Activated CD4-positive, alpha-beta T cell treated with anti-CD3 and anti-CD28 coated beads, Interleukin-2, amount 50 U/mL, for 1 hour (primary cell): Measurements from ENCODE around the gene GLS.
A peak's percentile ranks its signal among the peaks of the same experiment; 100 is the strongest.
"Not testable (repeated sequence)": the region's sequence is repeated elsewhere in the genome, so short reads cannot be mapped to it uniquely, and the experiment has no call there.

Experiments
- DNase-seq: peaks from one replicate; pipeline ENCODE4 v3.0.0-alpha.2; 2020

GLS gene

DNA sequence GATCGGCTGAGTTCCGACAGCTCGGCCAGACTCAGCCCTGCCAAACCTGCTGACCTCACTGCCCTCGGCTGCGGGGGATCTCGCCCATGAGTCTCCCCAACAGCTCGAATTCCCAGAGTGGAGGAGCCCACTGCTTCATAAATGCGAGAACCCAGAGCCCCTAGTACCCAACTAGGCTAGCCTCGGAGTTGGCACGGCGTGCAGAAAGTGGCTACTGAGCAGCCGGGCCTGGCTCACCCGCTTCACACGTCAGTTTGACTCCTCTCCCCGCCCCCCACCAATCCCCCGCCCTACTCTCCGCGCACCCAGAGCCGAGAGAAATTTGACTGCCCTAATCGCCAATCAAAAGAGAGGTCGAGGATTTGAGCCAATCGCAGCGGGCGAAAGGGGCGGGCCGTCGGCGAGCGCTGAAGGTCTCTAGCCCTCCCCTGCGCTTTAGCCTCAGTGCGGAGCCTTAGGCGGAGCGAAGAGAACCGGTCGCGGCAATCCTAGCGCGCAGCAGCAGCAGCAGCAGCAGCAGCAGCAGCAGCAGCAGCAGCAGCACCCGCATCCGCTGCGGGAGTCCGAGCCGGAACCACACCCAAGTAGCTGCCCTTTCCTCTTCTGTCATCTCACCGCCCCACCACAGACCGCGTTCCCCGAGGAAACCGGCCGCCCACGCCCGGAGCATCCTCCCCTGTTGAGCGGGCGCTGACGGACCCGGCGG, at the start of gene GLS:
Gene GLS, plus strand, starts transcription at position 444 of the 706 bp plus-strand sequence. CDS start 264 bp downstream, outside the sequence.
- DNase-seq: peak; percentile 95

DNA sequence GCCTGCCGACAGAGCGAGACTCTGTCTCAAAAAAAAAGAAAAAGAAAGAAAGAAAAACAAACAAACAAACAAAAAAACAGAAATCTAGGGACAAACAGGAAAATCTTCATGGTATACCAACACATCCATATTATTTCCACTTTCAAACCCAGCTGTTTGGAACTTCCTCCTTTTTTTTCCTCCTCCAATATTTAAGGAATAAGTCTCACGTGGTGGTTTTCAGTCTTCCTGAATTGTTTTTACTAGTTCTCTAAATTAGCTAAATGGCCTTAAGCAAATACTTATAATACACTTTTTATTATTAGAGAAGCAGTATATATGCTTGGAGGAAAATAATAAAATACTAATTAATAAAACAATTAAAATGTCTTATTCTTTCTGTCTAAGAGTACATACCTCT, 48.7 kb upstream of the GLS start:
- no peak for DNase-seq

DNA sequence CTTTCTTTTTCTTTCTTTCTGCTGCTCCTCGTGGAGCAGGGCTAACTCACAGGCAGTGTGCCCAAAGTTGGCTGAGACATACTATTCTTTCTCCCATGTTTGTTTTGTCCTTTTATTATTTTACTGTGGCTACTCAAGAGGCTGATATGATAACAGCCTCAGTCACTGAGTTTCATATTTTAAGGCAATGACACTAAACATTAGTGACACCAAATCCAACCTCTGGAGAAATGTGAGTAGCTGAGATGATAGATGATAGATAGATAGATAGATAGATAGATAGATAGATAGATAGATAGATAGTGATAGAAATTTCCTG, 45.8 kb upstream of the GLS start:
- DNase-seq: no peak

DNA sequence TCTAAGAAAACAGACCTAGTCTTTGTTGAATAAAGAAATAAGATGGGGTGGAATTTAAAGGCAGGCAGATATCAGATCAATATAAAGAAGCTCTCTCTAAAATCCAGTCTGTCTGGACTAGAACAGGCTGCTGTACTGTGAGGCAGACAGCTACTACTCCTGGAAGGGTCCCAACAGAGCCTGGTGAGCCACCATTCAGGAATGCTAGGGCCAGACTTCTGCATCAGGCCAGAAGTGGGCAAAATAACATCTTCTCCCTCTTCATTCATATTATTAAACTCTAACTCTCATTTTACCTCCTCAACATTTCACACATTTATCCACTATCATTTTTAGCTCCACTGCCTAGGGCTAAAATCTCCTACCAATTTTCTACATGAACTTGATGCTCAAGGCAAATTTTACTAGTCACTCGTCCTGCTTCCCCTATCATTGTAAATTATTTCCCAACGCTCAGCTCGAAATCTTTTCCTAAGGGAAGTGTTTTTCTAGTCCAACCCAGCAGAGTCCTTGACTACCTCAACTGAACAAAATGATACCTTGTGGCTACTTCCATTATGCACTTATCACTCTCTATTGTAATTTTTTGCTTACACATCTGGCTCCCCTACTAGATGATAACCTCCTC, 45.2 kb upstream of the GLS start:
- no peak for DNase-seq

DNA sequence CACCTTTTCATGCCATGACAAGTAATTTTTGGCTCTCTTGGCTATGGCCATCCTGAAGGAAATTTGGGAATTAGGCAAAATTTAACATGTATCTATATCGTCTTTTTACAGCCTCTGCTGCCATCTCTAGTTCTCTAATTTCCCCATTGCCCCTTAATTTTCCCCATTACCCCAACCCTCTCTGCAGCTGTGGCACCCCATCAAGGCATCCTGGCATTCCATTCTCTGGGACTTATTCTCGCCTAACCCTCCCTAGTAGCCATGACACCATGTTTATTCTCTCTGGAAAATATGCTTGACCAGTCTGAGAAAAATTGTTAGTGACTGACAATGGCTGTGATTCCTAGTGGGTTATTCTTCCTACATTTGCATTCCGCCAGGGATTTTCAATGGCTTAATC, 43.9 kb upstream of the GLS start:
- DNase-seq: no peak

DNA sequence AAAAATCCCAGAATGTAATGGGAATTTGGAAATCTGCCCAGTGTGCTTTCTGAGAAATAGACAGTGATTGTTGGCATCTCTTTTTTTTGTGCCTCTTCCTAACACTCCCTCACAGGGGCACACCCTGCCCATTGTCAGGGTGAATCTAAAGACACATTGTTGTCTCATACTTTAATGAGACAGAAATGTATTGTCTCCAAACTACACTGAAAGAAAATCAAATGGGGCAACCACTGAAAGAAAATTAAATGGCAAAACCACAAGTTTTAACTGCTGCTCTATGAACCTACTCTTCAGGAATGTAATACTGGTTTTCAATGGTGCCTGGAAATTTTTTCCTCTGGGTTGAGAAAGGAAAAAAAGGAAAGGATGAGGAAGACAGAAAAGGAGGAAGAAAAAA, 43.2 kb upstream of the GLS start:
- DNase-seq: no peak

DNA sequence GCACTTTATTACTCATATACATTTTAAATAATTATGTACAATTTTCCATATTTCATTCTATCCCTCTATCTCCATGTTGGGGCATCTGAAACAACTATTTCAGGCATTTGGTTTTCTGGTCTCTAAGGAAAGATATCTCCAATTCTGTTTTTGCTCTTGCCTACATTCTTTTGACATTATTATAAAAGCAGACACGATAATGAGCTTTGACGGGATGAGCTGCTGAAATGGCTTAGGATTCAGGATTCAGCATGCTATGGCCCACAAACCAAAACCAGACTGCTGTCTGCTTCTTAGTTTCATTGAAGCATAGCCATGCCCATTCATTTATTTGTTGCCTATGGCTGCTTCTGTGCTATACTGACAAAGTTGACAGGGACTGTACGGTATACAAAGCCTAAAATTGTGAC, 42.7 kb upstream of the GLS start:
- no peak for DNase-seq

DNA sequence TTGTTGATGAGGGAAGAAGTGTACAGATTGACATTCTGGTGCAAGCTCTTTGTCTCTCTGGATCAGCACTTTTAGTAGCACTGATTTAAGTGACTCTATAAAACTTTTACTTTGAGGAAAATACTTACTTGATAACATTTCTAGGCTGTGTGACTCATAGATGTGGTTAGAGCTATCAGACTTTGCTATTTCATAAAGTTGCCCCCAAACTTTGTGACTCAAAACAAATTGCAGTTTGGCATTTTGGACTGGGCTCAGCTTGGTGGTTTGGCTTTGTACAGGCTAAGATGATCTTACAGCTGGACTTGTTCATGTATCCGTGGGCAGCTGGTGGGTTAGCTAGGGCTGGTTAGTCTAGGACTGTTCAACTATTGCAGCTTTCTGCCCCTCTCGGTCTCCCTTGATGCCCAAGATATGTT, 42.1 kb upstream of the GLS start:
- DNase-seq: no peak

DNA sequence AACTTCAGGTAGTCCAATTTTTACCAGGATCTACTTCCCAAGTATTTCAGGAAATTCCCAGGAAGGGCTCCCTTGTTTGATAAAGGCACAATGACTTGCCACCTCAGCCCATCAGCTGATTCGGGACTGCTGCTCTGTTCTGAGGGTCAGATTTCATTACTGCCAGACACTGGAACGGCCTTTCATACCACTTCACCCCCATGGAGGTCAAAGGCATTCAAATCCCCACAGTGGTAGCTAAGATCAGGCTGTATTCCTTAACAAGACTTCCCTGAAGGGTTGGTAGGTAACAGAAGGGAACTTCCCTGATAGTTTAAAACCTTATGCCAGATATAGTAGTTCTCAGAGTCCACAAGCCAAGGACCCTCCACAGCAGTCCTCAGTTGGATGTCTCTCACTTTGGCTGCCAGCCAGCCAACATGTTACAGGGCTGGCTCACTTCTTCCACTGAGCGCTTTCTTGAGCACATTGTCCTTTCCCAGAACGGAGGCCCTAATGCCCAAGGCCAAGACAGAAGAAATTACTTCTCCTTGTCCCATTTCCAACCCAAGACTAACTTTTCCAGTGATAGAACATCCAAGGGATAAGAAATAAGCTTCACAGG, 40.0 kb upstream of the GLS start:
- no peak for DNase-seq

DNA sequence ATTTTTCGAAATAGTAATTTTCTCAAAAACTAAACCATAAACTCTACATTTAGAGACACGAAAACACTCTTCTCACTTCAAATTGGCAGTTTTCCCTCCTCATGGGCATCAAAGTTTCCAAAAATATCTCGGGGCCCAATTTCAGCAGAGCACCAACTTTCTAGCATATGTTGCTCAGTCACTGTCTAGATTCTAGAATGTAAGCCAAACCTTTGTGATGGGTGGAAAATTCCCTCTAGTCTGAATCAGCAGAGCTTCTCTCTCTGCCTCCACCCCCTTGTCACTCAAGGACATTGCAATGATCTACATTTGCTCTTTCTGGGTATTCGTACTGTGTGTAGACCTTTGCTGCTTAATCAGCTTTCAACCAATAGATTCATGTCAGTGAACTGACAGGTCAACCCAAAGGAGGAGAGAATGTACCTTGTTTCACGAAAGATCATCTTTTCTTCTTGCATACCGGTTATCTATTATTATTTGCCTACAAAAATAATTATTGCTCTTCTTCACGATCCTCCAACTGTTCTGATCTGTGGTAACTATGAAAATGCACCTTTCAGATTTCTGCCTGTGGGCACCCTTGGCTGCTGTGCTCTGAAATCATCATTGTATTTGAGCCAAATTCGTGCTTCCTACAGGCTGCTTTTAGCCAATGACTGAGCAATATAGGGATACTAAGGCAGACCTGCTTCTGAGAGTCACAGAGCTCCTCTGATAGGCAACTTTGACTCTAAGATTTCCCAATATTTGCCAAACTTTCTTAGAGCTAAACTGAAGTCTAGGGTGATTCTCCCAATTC, 38.7 kb upstream of the GLS start:
- DNase-seq: no peak

DNA sequence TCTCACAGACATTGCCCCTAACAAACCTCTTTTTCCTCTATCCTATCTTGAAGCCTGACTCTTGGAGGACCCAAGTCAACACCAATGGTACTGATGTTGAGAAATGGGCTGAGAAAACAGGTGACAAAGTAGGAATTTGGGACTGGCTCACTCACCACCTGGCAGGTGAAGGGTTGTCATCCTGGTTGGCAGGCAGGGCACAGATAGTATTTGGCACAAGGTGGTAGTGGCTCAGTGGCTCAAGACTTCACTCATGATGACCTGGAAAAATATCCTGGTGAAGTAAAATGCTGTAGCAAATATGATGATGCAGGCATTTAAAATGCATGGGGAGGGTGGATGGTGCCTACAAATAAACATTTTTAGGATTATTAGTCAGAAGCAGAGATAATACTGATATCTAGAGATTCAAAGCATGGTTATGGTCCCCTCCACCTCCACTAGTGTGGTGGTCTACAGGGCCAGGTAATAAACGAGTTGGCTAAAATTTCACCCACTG, 38.0 kb upstream of the GLS start:
- DNase-seq: no peak

DNA sequence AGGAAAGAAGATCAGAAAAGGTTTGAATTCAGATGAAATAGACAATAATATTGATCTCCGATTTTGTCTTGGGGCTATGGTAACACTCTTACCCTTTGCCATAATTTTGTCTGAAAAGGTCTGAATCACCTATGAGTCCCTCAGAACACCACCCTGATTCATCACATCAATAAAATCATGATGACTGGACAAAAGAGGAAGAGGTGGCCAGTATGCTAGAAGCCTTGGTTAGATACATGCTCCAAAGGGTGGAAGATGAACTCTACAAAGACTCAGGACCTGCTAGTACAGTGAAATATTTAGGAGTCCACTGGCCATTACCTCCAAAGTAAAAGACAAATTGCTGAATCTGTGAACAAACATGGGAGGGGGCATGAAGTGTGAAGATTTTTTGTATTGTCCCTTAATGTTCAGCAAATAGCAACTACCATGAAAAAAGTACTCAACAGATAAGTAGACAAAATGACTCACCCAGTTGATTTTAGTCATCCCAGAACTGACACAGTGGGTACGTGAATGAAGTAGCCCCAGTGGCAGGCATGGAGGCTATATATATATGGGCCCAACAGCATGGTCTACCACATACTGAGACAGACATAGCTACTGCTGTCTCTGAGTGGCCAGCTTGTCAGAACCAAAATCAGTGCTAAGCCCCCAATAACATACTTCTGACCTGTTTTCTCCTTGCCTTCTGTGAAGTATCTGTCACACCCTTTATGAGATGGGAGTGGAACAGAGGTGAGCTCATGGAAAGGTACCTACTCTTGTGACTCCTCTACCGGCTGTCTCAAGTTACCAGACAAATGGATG, 36.5 kb upstream of the GLS start:
- no peak for DNase-seq

DNA sequence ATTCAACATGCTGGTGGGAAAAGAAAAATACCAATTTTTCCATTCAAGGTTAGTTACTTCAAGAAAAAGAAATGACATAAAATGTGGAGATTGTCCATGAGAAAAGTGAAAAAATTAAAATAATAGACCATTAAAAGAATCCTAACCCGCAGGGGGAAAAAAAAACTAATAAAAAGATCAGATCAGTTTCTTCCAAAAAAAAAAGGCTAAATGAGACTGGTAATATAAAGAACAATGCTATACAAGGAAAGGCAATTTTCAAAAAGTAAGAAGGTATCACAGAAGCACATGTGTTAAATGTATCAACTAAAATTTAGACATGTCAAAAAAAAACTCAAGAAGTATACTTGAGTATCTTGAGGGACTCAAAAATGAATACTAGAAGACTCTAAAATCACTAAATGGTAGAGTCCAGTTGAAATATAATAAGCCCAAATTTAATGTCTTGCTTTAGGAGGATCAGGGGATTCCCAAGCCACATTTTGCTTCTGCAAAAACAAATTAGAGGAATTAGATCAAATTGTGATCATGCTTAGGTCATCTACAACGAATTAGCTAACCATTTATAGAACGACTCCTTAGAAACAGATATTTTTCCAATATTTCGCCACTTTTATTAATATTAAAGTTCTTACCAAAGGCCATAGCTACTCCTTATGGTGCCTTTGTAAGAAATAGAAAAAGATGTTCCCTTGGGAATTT, 35.8 kb upstream of the GLS start:
- no peak for DNase-seq

DNA sequence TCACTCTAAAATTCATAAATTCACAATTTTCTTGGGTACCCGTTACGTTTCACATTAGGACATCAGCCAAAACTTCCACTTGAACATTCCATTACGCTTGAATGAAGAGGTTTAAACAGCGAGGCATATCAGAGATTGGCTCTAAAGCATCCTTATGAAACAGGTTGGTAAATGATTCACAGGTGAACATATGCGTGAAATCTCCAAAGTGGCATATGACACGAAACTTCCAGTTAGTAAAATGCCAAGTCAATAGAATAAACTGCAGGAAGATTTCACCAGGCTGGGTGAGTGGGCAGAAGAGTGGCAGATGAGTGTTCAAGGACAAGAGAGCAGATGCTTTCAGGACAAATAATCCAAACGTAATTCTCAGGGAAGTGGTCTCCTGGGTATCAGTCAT, 33.9 kb upstream of the GLS start:
- no peak for DNase-seq

DNA sequence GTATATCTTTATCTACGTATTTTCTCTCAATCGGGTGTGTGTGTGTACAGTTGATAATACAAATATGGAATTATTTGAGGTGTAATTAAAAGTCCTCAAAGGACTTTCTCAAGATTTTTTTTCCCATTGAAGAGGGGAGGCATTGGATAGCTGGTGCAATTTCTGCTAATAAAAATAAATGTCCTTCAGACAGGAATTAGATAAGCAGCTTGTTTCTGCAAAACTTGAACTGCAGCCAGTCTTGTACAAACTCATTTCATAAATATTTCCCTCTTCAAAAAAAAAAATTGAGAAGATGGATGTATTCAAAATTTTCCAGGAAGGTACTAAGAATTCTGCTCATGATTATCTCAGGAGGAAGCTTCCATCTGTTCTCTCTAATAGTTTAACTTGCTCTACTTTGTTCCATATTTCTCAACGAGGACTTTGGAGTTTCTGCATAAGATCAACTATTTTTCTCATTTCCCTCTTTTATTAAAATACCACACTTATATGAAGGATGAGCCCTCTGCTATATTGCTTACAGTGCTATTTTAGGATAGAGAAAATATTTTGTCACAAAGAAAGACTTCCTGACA, 33.0 kb upstream of the GLS start:
- DNase-seq: no peak

DNA sequence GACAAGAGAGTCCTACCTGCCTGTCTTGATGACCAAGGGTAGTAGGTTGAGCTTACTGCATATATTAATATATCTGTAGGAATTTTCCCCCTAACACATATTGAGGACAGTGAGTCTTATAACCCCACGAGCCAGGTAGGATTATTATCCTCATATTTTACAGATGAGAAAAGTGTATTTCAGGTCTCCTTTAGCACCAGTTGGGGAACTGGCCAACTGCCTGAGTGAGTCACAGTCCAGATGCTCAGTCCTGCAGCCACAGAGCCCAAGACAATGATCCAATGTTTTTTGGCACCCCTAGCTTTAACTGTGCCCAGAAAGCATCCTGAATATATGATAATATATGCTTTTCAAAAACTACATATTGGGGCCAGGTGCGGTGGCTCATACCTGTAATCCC, 30.8 kb upstream of the GLS start:
- no peak for DNase-seq

DNA sequence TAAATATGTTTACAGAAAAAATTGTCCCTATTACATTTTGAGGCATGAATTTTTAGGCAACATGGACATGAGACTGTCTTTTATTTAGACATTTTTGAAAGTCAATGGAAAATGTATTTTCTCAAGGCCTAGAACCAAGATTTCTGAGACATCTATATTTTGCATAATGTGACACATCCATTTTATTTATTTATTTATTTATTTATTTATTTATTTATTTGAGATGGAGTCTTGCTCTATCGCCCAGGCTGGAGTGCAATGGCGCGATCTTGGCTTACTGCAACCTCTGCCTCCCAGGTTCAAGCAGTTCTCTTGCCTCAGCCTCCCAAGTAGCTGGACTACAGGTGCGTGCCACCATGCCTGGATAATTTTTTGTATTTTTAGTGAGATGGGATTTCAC, 27.6 kb upstream of the GLS start:
- DNase-seq: not testable (repeated sequence)

DNA sequence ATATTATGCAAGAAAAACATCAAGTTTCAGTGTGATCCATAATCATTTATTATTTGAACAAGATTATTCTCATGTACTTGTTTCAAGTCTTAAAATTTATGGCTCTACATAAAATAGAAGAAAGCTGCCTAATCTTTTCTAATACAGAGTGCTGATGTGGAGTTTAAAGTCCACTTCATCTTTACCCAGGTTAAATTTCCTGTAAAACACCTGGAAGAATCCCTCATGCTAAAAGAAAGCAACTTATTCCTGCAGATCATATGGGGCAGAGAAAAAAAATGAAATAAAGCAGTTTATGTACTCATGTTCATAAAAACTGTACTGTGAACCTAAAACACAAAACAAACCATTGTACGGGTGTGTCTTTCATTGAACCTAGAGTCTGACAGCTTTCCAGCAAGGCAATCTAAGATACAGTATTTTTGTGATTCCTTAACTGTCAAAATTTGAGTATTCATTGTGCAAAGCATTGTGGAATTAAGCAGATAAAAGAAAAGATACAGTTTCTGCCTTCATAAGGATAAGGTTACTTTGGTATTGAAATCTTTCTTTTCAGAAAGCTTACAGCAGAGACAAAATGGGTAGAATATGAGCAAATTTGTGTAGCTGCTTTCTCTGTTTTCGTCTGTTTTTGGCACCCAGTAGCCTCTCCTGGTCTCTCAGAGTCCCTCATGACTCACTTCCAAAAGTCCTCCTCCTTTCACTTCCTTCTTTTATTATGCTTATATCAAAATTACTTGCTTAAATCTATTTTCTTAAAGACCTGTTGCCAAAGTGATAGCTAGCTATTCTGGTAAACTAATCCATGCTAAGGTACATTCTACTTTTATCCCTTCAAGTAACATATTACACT, 26.9 kb upstream of the GLS start:
- no peak for DNase-seq

DNA sequence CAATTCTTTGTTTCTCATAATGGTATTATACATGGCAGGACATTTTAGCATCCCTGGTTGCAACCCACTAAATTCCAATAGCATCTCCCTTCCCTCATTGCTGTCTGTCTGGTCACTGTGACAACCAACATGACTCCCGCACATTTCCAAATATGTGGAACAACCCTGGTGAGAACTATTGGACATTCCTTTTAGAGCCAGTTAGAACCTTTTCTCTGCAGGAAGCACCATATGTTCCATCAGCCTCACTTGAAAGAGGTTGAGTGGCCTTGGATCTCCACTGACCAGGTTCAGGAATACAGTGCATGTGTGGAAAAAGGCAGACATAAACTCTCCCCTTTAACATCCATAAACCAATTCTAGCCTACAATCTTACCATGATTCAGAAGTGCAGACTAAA, 25.9 kb upstream of the GLS start:
- DNase-seq: no peak

DNA sequence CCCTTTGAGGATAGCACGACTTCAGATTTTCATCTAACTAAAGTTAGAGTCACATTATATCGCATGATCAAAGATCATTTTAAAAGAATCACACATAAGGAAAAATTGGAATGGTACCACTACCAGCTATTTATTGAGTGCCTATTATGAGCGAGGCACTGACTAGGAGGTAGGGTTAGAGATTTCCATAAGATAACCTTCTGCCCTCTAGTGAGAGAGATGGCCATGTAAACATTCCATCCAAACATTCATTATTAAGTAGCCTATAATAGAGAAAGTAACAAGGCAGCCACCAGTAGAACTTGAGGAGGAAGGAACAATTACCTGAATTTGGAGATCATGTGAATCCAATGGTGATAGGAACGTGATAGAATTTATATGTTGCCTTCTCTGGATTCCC, 25.4 kb upstream of the GLS start:
- DNase-seq: no peak

DNA sequence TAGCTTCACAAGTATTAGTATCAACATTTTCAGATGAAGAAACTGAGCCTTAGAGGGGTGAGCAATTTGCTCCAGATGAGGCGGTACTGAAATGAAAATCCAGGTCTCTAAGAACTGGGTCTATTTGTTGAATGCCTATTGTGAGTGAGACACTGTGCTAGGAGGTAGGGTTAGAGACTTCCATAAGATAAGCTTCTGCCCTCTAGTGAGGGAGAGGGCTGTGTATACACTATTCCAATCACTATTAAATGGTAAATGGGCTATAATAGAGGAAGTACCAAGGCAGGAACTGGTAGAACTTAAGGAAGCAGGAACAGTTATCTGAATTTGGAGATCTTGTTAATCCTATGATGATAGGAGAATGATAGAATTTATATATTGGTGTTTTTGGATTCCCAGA, 23.6 kb upstream of the GLS start:
- DNase-seq: no peak
